Pancreas (tissue), 10 donors: ENCODE results near the gene CD2AP. TPM values are rescaled to one million over a fixed set of nuclear protein-coding genes. Genes with fewer than 3 reads are reported as not detected.

Experiments
- ATAC-seq, 4 donors: fragments of 200-7000 bp; cut with Tn5 transposase; one replicate each; pipeline versions ENCODE4 v1.8.0 to v1.9.1; 2020; ENCODE audit warnings: mild to moderate bottlenecking in 4 of 4, moderate library complexity in 4 of 4
- DNase-seq, 6 donors: peaks; one replicate each; pipeline ENCODE4 v3.0.0-alpha.2; 2020
- FAIRE-seq: peaks from 2 replicates; lab custom pipeline; 2012; peaks lifted over from hg19 to GRCh38; lab: Jason Lieb, UNC
- H3K27ac ChIP-seq, 4 donors: fragments of 200-600 bp; sonication (generic); 1 replicate in 3 of 4; 2 replicates in 1 of 4; pipeline versions ENCODE4 v1.5.0 to v1.8.0; 2020
- H3K27me3 ChIP-seq, 4 donors: fragments of 200-600 bp; one replicate each; pipeline ENCODE4 v1.8.0; 2021
- H3K36me3 ChIP-seq, 3 donors: fragments of 200-600 bp; sonication (generic) in 1 of 3; one replicate each; pipeline versions ENCODE4 v1.5.0 to v1.8.0; 2020 to 2021
- H3K4me1 ChIP-seq, 3 donors: fragments of 200-600 bp; one replicate each; pipeline ENCODE4 v1.8.0; 2021
- H3K4me3 ChIP-seq, 4 donors: fragments of 200-600 bp; sonication (generic) in 2 of 4; one replicate each; pipeline versions ENCODE4 v1.5.0 to v1.8.0; 2020 to 2021
- H3K9me3 ChIP-seq, 4 donors: fragments of 200-600 bp; one replicate each; pipeline ENCODE4 v1.8.0; 2021
- WGBS, 2 donors: extraction: QIAGEN DNeasy Blood & Tissue Kit; methylation state at CpG; one replicate each; pipeline ENCODE4 v1.1.7; 2013; 5-methylcytosine and 5-hydroxymethylcytosine counted together
- intact Hi-C, 3 donors: fragments of 100-400 bp; cut with DNase I; formaldehyde crosslinking; loops; one replicate each; pipeline versions ENCODE4 v1.11.1 to v1.14.2; 2022
- polyA plus RNA-seq, 2 donors: library from polyadenylated mRNA; stranded (reverse); fragments of 200-250 nt; gene quantifications; one replicate each; pipeline ENCODE4 v1.2.3, GENCODE V29; 2013
- total RNA-seq, 6 donors: library from RNA; stranded (reverse); fragmentation: NEBNext Ultra II Directional in 4 of 6; extraction: Animal tissue kit (Norgen Biotek cat#: 25700) in 4 of 6; gene quantifications; one replicate each; pipeline versions ENCODE4 v1.2.1 to v1.2.4, GENCODE V29; 2021 to 2023
- TF ChIP-seq, protein P1 (sequence below), 4 donors: fragments of 200-600 bp; sonication (generic) in 3 of 4; IDR thresholded peaks; one replicate each; pipeline versions ENCODE4 v1.5.0 to v1.8.0; 2021; ENCODE audit warnings: antibody characterized with exemption in 4 of 4
- donor health status: healthy with polysubstance abuse.
- donor health status: DM: no; HTN: no; CAD: no; lungs with moderate emphysema.
- donor health status: DM: no; HTN: no; CAD: no.
- donor health status: control.
- donor health status: control.
- donor health status: Bipolar disorder and iron deficiency.
- donor health status: DM: yes; HTN: yes; CAD: no.
- donor health status: DM: no; HTN: no; CAD: no.
- donor health status: DM: no; HTN: no; CAD: no.
- donor health status: DM: yes; HTN: yes; CAD: no.

The CD2AP gene
- total and polyA plus RNA-seq, 8 donors, result 7.6 to 38.5 (median 17.7) TPM

DNA sequence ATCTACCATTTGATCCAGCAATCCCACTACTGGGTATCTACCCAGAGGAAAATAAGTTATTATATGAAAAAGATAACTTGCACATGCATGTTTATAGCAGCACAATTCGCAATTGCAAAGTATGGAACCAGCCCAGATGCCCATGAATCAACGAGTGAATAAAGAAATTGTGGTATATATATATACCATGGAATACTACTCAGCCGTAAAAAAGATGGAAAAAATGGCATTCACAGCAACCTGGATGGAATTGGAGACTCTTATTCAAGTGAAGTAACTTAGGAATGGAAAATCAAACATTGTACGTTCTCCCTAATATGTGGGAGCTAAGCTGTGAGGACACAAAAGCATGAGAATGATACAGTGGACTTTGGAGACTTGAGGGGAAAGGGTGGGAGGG lies 120.8 kb downstream of the CD2AP start:
- Histone ChIP-seq H3K4me1 (peaks cover 0 to 11% (median 3%) of the 10 kb centered on the region in 3 donors), H3K27me3 (no peaks in the 10 kb centered on the region), H3K4me3 (no peak overlapping the region), H3K27ac (no peak overlapping the region), H3K9me3 (no peaks in the 10 kb centered on the region), H3K36me3 (peaks cover 0 to 15% (median 0%) of the 10 kb centered on the region in 3 donors)
- intact Hi-C loops, result no loop called here
- DNase-seq (no peak), ATAC-seq (no peak), FAIRE-seq (no peak)
- 85 to 97% methylated on average over 4 of the region's 4 CpGs for WGBS, 2 donors
- TF ChIP-seq, protein P1, sequence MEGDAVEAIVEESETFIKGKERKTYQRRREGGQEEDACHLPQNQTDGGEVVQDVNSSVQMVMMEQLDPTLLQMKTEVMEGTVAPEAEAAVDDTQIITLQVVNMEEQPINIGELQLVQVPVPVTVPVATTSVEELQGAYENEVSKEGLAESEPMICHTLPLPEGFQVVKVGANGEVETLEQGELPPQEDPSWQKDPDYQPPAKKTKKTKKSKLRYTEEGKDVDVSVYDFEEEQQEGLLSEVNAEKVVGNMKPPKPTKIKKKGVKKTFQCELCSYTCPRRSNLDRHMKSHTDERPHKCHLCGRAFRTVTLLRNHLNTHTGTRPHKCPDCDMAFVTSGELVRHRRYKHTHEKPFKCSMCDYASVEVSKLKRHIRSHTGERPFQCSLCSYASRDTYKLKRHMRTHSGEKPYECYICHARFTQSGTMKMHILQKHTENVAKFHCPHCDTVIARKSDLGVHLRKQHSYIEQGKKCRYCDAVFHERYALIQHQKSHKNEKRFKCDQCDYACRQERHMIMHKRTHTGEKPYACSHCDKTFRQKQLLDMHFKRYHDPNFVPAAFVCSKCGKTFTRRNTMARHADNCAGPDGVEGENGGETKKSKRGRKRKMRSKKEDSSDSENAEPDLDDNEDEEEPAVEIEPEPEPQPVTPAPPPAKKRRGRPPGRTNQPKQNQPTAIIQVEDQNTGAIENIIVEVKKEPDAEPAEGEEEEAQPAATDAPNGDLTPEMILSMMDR (IDR thresholded peaks at IDR 0.05), result no peak

- WGBS, 2 donors, result 91 to 92% methylated on average over 1 of the region's 1 CpG
- intact Hi-C loops, result no loop called here
- ATAC-seq (no peak), FAIRE-seq (no peak), DNase-seq (no peak)
- Histone ChIP-seq H3K27ac (no peak overlapping the region), H3K4me1 (peaks cover 3 to 11% (median 9%) of the 10 kb centered on the region in 3 donors), H3K27me3 (no peaks in the 10 kb centered on the region), H3K4me3 (no peak overlapping the region), H3K36me3 (peaks cover 0 to 15% (median 0%) of the 10 kb centered on the region in 3 donors), H3K9me3 (no peaks in the 10 kb centered on the region)
- TF ChIP-seq, protein P1 (IDR thresholded peaks at IDR 0.05), result no peak
Measured at GRCh38 chr6:47599512-47599911, 121.9 kb downstream of the CD2AP start.

DNA sequence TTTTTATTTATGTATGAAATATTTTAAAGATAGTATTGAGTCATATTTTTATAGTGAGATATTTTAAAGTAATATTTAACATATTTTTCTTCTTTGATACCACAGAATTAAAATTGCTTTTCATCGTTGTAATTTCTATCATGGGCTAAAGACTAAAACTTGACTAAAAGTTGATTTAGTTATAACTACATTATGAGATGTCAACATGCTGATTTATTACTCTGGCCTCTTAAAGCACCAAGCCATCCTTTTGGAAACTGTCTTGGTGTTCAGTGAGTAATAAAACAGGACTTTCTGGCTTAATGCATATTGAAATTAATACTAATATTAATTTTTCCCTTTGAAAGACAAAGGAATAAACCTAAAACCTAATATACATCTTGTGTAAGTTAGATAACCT lies 125.6 kb downstream of the CD2AP start:
- Histone ChIP-seq H3K27ac (no peak overlapping the region), H3K4me1 (peaks cover 0 to 11% (median 9%) of the 10 kb centered on the region in 3 donors), H3K27me3 (no peaks in the 10 kb centered on the region), H3K9me3 (no peaks in the 10 kb centered on the region), H3K36me3 (peaks cover 0 to 19% (median 0%) of the 10 kb centered on the region in 3 donors), H3K4me3 (no peak overlapping the region)
- TF ChIP-seq, protein P1 (IDR thresholded peaks at IDR 0.05), result no peak
- ATAC-seq (no peak), FAIRE-seq (peak; percentile 5), DNase-seq (no peak)
- 67 to 71% methylated on average over 1 of the region's 1 CpG for WGBS, 2 donors
- intact Hi-C loops, result no loop called here

DNA sequence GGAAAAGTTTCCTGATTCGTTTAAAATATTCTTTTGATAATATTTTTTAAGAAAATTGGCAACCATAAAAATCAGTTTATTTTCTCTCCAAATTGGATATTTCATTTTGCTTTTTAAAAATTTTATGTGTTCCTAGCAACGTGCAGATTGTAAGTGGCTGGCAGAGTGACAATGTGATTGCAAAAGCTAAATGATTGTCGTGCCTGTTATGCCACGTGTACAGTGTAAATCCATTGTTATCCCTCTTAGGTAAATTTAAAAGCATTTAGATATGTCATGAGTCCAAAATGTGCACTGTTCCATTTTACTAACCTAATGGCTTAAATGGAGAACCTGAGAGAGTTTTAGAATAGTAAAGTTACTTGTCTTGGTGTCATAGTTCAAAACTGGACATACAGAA lies 126.4 kb downstream of the CD2AP start:
- Histone ChIP-seq H3K36me3 (peaks cover 0 to 17% (median 0%) of the 10 kb centered on the region in 3 donors), H3K27ac (no peak overlapping the region), H3K27me3 (no peaks in the 10 kb centered on the region), H3K9me3 (no peaks in the 10 kb centered on the region), H3K4me3 (no peak overlapping the region), H3K4me1 (peaks cover 0 to 11% (median 9%) of the 10 kb centered on the region in 3 donors)
- TF ChIP-seq, protein P1 (IDR thresholded peaks at IDR 0.05), result no peak
- DNase-seq (peak in 2 of 6 donors; percentile 11 to 13), FAIRE-seq (no peak), ATAC-seq (peak in 3 of 4 donors; percentile 51 to 70 (median 63))
- WGBS, 2 donors, result 18 to 20% methylated on average over 4 of the region's 4 CpGs
- intact Hi-C loops, result no loop called here

GRCh38 chr6:47621838-47622449 lies 144.4 kb downstream of the CD2AP start:
- no peaks in the 10 kb centered on the region for H3K9me3 ChIP-seq
- DNase-seq (no peak), FAIRE-seq (no peak), ATAC-seq (no peak)
- TF ChIP-seq, protein P1 (IDR thresholded peaks at IDR 0.05), result no peak
- intact Hi-C loops, result no loop called here
- peaks cover 0 to 11% (median 11%) of the 10 kb centered on the region in 3 donors for H3K36me3 ChIP-seq
- no peaks in the 10 kb centered on the region for H3K27me3 ChIP-seq
- H3K4me1 ChIP-seq, result no peaks in the 10 kb centered on the region
- WGBS, 2 donors, result 91 to 94% methylated on average over 12 of the region's 12 CpGs
- H3K27ac ChIP-seq, result no peak overlapping the region
- no peak overlapping the region for H3K4me3 ChIP-seq
